HepG2 (cell line): ENCODE measurements around the gene SLC6A7.

ENCODE experiments used
- ZNF207 ChIP-seq: fragments of 450-650 bp; IDR thresholded peaks from 2 replicates; pipeline ENCODE4 v1.6.1; 2016; ENCODE audit warnings: antibody characterized with exemption, borderline replicate concordance
- ZNF431 ChIP-seq: sonication (generic); formaldehyde crosslinking; IDR thresholded peaks from 2 replicates; pipeline ENCODE4 v1.9.0; 2022; ENCODE audit warnings: missing genetic modification reagents, low read depth, mild to moderate bottlenecking, borderline replicate concordance
- TF ChIP-seq, protein P1 (sequence below): sonication (generic); formaldehyde crosslinking; IDR thresholded peaks from 2 replicates; pipeline ENCODE4 v1.9.0; 2021; ENCODE audit warnings: missing genetic modification reagents, mild to moderate bottlenecking, borderline replicate concordance
- TF ChIP-seq, protein P2 (sequence below): sonication (generic); formaldehyde crosslinking; IDR thresholded peaks from 2 replicates; pipeline ENCODE4 v1.5.0; 2020; ENCODE audit warnings: mild to moderate bottlenecking, missing genetic modification reagents, moderate library complexity

DNA sequence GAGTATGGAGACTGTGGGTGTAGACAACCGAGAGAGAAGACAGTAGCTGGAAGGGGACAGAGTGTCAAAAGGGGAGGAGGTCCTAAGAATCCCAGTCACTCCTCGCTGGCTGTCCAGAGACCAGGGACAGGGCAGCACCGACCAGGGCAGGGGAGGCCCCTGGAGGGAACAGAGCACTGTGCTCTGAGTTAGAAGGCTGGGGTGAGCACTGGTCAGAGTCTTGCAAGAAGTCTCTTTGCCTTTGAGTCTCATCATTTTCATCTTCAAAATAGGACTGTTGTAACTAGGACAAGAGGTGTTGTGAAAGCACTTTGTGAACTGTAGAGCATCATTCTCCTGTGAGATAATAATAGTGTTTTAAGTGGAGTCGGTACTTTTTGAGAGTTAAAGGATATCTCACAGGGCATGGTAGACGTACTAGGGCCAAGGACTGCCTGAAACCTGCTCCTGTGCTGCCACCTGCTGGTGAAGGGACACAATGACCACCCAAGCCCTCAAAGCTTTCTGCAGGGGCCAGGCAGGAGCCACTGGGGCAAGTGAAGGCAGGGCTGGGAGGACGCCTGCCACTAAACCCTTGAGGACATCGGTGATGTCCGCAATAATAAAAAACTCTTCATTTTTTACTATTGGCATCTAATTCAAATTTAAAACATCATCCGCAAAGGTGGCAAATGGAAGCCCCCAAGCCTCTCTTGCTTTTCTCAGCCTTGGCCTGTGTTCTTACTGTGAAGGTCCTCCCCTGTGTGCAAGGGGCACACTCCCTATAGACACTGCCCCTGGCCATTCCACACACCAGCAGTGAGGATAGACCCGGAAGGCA lies 28.2 kb downstream of the SLC6A7 start:
- TF ChIP-seq ZNF207 (no peak), ZNF431 (CRISPR knock-in tag) (no peak)
- TF ChIP-seq, protein P1, sequence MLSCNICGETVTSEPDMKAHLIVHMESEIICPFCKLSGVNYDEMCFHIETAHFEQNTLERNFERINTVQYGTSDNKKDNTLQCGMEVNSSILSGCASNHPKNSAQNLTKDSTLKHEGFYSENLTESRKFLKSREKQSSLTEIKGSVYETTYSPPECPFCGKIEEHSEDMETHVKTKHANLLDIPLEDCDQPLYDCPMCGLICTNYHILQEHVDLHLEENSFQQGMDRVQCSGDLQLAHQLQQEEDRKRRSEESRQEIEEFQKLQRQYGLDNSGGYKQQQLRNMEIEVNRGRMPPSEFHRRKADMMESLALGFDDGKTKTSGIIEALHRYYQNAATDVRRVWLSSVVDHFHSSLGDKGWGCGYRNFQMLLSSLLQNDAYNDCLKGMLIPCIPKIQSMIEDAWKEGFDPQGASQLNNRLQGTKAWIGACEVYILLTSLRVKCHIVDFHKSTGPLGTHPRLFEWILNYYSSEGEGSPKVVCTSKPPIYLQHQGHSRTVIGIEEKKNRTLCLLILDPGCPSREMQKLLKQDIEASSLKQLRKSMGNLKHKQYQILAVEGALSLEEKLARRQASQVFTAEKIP (CRISPR knock-in tag), result no peak
- TF ChIP-seq, protein P2, sequence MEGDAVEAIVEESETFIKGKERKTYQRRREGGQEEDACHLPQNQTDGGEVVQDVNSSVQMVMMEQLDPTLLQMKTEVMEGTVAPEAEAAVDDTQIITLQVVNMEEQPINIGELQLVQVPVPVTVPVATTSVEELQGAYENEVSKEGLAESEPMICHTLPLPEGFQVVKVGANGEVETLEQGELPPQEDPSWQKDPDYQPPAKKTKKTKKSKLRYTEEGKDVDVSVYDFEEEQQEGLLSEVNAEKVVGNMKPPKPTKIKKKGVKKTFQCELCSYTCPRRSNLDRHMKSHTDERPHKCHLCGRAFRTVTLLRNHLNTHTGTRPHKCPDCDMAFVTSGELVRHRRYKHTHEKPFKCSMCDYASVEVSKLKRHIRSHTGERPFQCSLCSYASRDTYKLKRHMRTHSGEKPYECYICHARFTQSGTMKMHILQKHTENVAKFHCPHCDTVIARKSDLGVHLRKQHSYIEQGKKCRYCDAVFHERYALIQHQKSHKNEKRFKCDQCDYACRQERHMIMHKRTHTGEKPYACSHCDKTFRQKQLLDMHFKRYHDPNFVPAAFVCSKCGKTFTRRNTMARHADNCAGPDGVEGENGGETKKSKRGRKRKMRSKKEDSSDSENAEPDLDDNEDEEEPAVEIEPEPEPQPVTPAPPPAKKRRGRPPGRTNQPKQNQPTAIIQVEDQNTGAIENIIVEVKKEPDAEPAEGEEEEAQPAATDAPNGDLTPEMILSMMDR, result peak; percentile 94
